Keratinocyte (primary cell): Measurements from ENCODE around the gene SMCP. TPM values are rescaled to one million over a fixed set of nuclear protein-coding genes. Genes with fewer than 3 reads are reported as not detected.

Experiments used
- DNase-seq: peaks from one replicate; pipeline ENCODE4 v3.0.0-alpha.2; 2011; ENCODE audit warnings: low read depth, missing footprints, low spot score
- FAIRE-seq: peaks from 2 replicates; lab custom pipeline; 2011; peaks lifted over from hg19 to GRCh38; lab: Jason Lieb, UNC
- H2AFZ ChIP-seq: 2 replicates; pipeline ENCODE4 v1.6.0; 2012; ENCODE audit warnings: low read length, control low read depth, inconsistent platforms; ENCODE audit not compliant: control insufficient read depth
- H3K27ac ChIP-seq: 2 replicates; pipeline ENCODE4 v1.5.1; 2011; ENCODE audit warnings: low read length; ENCODE audit not compliant: control insufficient read depth, insufficient read depth
- H3K27me3 ChIP-seq: 3 replicates; pipeline ENCODE4 v1.6.0; 2011; ENCODE audit warnings: low read length; ENCODE audit not compliant: control insufficient read depth, insufficient read depth; ENCODE audit errors: extremely low read depth
- H3K36me3 ChIP-seq, 2 experiments: 2 replicates in 1 of 2; 3 replicates in 1 of 2; pipeline ENCODE4 v1.5.1; 2011; ENCODE audit warnings: low read length in 2 of 2, mild to moderate bottlenecking in 1 of 2; ENCODE audit not compliant: control insufficient read depth in 2 of 2, insufficient read depth in 2 of 2; ENCODE audit errors: extremely low read depth in 1 of 2
- H3K4me1 ChIP-seq: 3 replicates; pipeline ENCODE4 v1.5.1; 2011; ENCODE audit warnings: low read length; ENCODE audit not compliant: control insufficient read depth, insufficient read depth; ENCODE audit errors: extremely low read depth
- H3K4me2 ChIP-seq: 3 replicates; pipeline ENCODE4 v1.6.0; 2011; ENCODE audit warnings: low read depth, low read length; ENCODE audit not compliant: control insufficient read depth, insufficient read depth; ENCODE audit errors: extremely low read depth
- H3K4me3 ChIP-seq, 3 experiments: fragments of 200-600 bp in 1 of 3; sonication (generic) in 1 of 3; 2 replicates in 2 of 3; 3 replicates in 1 of 3; pipeline ENCODE4 v1.5.1; 2011 to 2016; ENCODE audit warnings: low read length in 3 of 3, mild to moderate bottlenecking in 3 of 3, control low read depth in 2 of 3, inconsistent platforms in 1 of 3, low read depth in 1 of 3, mixed read lengths in 1 of 3, mixed run types in 1 of 3, moderate library complexity in 1 of 3; ENCODE audit not compliant: control insufficient read depth in 2 of 3, insufficient read depth in 2 of 3; ENCODE audit errors: extremely low read depth in 1 of 3
- H3K79me2 ChIP-seq: 2 replicates; pipeline ENCODE4 v1.6.0; 2012; ENCODE audit warnings: low read length; ENCODE audit not compliant: control insufficient read depth, insufficient read depth
- H3K9ac ChIP-seq: 3 replicates; pipeline ENCODE4 v1.6.0; 2011; ENCODE audit warnings: low read length; ENCODE audit not compliant: control insufficient read depth, insufficient read depth; ENCODE audit errors: extremely low read depth
- H3K9me1 ChIP-seq: 3 replicates; pipeline ENCODE4 v1.6.0; 2011; ENCODE audit warnings: low read length; ENCODE audit not compliant: control insufficient read depth, insufficient read depth; ENCODE audit errors: extremely low read depth
- H3K9me3 ChIP-seq: 2 replicates; pipeline ENCODE4 v1.5.1; 2012; ENCODE audit warnings: low read depth, low read length; ENCODE audit not compliant: control insufficient read depth
- H4K20me1 ChIP-seq: 3 replicates; pipeline ENCODE4 v1.6.0; 2011; ENCODE audit warnings: low read length; ENCODE audit not compliant: control insufficient read depth, insufficient read depth; ENCODE audit errors: extremely low read depth
- EZH2 ChIP-seq: IDR thresholded peaks from one replicate; pipeline ENCODE4 v1.6.1; 2012; ENCODE audit warnings: inconsistent platforms, mild to moderate bottlenecking, low read length, moderate library complexity
- dilution Hi-C: fragments of 300-500 bp; cut with MboI; formaldehyde crosslinking; loops from one replicate; pipeline ENCODE4 v1.7.0; 2020; ENCODE audit warnings: low sequenced_read_pairs; ENCODE audit not compliant: extremely low pct_ligation_motif_present
- polyA plus RNA-seq, 5 experiments: library from polyadenylated mRNA; depleted of rRNA in 3 of 5; stranded (reverse) in 3 of 5; stranded (forward) in 1 of 5; unstranded in 1 of 5; fragments of >200 nt; gene quantifications; 1 replicate in 1 of 5; 2 replicates in 3 of 5; 3 replicates in 1 of 5; pipeline versions ENCODE4 v1.2.1 to v1.2.3, GENCODE V29; 2011 to 2012; ENCODE audit warnings: missing spikeins in 2 of 5, low read depth in 1 of 5, low replicate concordance in 1 of 5
- TF ChIP-seq, protein P1 (sequence below), 3 experiments: IDR thresholded peaks in 1 of 3; conservative IDR thresholded peaks in 1 of 3; optimal IDR thresholded peaks in 1 of 3; 2 replicates in 2 of 3; 3 replicates in 1 of 3; pipeline versions ENCODE3 to v1.5.1; 2011; ENCODE audit warnings: low read length in 3 of 3, mild to moderate bottlenecking in 3 of 3, moderate library complexity in 2 of 3, control low read depth in 1 of 3, inconsistent platforms in 1 of 3; ENCODE audit not compliant: insufficient read depth in 2 of 3; ENCODE audit errors: extremely low read depth in 1 of 3

Gene SMCP
- polyA plus RNA-seq, 1 donor (not counting 4 experiments of a cell fraction or from before 2014, with no cell fraction given): not detected

- H3K4me1 ChIP-seq: peaks cover 14% of the 10 kb centered on the region
- TF ChIP-seq, protein P1, sequence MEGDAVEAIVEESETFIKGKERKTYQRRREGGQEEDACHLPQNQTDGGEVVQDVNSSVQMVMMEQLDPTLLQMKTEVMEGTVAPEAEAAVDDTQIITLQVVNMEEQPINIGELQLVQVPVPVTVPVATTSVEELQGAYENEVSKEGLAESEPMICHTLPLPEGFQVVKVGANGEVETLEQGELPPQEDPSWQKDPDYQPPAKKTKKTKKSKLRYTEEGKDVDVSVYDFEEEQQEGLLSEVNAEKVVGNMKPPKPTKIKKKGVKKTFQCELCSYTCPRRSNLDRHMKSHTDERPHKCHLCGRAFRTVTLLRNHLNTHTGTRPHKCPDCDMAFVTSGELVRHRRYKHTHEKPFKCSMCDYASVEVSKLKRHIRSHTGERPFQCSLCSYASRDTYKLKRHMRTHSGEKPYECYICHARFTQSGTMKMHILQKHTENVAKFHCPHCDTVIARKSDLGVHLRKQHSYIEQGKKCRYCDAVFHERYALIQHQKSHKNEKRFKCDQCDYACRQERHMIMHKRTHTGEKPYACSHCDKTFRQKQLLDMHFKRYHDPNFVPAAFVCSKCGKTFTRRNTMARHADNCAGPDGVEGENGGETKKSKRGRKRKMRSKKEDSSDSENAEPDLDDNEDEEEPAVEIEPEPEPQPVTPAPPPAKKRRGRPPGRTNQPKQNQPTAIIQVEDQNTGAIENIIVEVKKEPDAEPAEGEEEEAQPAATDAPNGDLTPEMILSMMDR (optimal IDR thresholded peaks at IDR 0.05 in 1 of 3, IDR thresholded peaks at IDR 0.05 in 1 of 3, conservative IDR thresholded peaks at IDR 0.05 in 1 of 3; ENCODE audit: extremely low read depth in 1 of 3, insufficient read depth in 2 of 3, low read length in 3 of 3): no peak
- TF ChIP-seq EZH2: no peak
- no peaks in the 10 kb centered on the region for H3K9me1 ChIP-seq
- H3K79me2 ChIP-seq: no peaks in the 10 kb centered on the region
- H3K4me2 ChIP-seq: no peak overlapping the region
- H3K36me3 ChIP-seq: no peaks in the 10 kb centered on the region
- H4K20me1 ChIP-seq: no peaks in the 10 kb centered on the region
- H3K27me3 ChIP-seq: no peaks in the 10 kb centered on the region
- no peak for FAIRE-seq
- H3K4me3 ChIP-seq: no peak overlapping the region
- dilution Hi-C loops: no loop called here
- H2AFZ ChIP-seq: no peak overlapping the region
- no peak overlapping the region for H3K27ac ChIP-seq
- H3K9me3 ChIP-seq: no peaks in the 10 kb centered on the region
- no peak for DNase-seq
- H3K9ac ChIP-seq: no peak overlapping the region
Observed at GRCh38 chr1:152860129-152860528, 18.0 kb upstream of the SMCP start.

DNA sequence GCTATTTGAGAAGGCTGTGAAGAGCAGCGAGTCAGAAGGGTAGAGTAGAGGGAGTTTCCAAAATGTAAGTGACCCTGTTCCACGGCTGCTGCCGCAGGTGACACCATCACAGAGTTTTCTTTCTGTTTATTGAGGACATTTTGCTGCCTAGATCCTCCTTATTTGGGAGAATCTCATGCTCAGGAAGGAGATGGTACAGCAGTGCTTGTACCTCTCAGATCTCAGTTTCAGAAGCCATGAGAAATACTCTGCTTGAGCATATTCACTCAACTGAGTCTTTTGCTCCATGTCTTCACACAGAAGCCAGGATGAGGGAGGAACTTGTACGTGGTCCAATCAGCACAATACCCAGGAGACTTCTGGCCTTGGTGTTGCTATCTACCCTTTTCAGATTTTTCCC is 16.7 kb upstream of the SMCP start:
- H3K27ac ChIP-seq: no peak overlapping the region
- no peaks in the 10 kb centered on the region for H3K9me1 ChIP-seq
- no peaks in the 10 kb centered on the region for H3K79me2 ChIP-seq
- TF ChIP-seq, protein P1 (optimal IDR thresholded peaks at IDR 0.05 in 1 of 3, IDR thresholded peaks at IDR 0.05 in 1 of 3, conservative IDR thresholded peaks at IDR 0.05 in 1 of 3; ENCODE audit: extremely low read depth in 1 of 3, insufficient read depth in 2 of 3, low read length in 3 of 3): no peak
- TF ChIP-seq EZH2: no peak
- H4K20me1 ChIP-seq: no peaks in the 10 kb centered on the region
- no peaks in the 10 kb centered on the region for H3K9me3 ChIP-seq
- no peak overlapping the region for H3K9ac ChIP-seq
- H3K4me3 ChIP-seq: no peak overlapping the region
- no peak overlapping the region for H2AFZ ChIP-seq
- FAIRE-seq (no peak), DNase-seq (no peak)
- no peak overlapping the region for H3K4me2 ChIP-seq
- H3K36me3 ChIP-seq: no peaks in the 10 kb centered on the region
- peaks cover 8% of the 10 kb centered on the region for H3K4me1 ChIP-seq
- no peaks in the 10 kb centered on the region for H3K27me3 ChIP-seq
- dilution Hi-C loops: no loop called here
